ENCODE measurements around the gene CATSPERD.

Gene CATSPERD

GRCh38 chr19:5719961-5720790, at the start of gene CATSPERD, which contains the start of gene LONP1:
TSS of gene CATSPERD (plus strand) at chr19:5720637. CDS start at chr19:5720738, 101 bp downstream.
TSS of gene LONP1 (minus strand) at chr19:5720146. CDS start at chr19:5720132, 14 bp downstream.
- peak; percentile 99 for DNase-seq

GRCh38 chr19:5671600-5671999, 48.8 kb upstream of the CATSPERD start:
- no peak for DNase-seq

- no peak for DNase-seq
Observed at GRCh38 chr19:5672708-5673459, 47.6 kb upstream of the CATSPERD start.

- no peak for DNase-seq
Observed at GRCh38 chr19:5673752-5674151, 46.7 kb upstream of the CATSPERD start.

- no peak for DNase-seq
Observed at GRCh38 chr19:5674714-5675113, 45.7 kb upstream of the CATSPERD start.

GRCh38 chr19:5676105-5676771, 44.2 kb upstream of the CATSPERD start:
- no peak for DNase-seq

- no peak for DNase-seq
Observed at GRCh38 chr19:5676772-5677105, 43.7 kb upstream of the CATSPERD start.

- no peak for DNase-seq
Observed at GRCh38 chr19:5677136-5677535, 43.3 kb upstream of the CATSPERD start.

- DNase-seq = no peak
Observed at GRCh38 chr19:5677580-5677979, 42.9 kb upstream of the CATSPERD start.

GRCh38 chr19:5678071-5678718, 42.2 kb upstream of the CATSPERD start:
- no peak for DNase-seq

- no peak for DNase-seq
Observed at GRCh38 chr19:5679289-5680083, 41.0 kb upstream of the CATSPERD start.

GRCh38 chr19:5680084-5680436, 40.4 kb upstream of the CATSPERD start:
- no peak for DNase-seq

- DNase-seq = peak; percentile 99
Observed at GRCh38 chr19:5680437-5681368, 39.7 kb upstream of the CATSPERD start, which contains the start of the genes HSD11B1L and MICOS13. TSS of gene HSD11B1L (plus strand) at chr19:5681027. CDS start at chr19:5684833, 3,806 bp downstream. TSS of gene MICOS13 (minus strand) at chr19:5680516. CDS start at chr19:5680486, 30 bp downstream.

- no peak for DNase-seq
Observed at GRCh38 chr19:5681391-5682106, 38.9 kb upstream of the CATSPERD start.

- no peak for DNase-seq
Observed at GRCh38 chr19:5682107-5682482, 38.3 kb upstream of the CATSPERD start.

GRCh38 chr19:5683177-5683886, 37.1 kb upstream of the CATSPERD start:
- DNase-seq = no peak

GRCh38 chr19:5684694-5685430, 35.6 kb upstream of the CATSPERD start:
- no peak for DNase-seq

GRCh38 chr19:5686326-5686646, 34.2 kb upstream of the CATSPERD start:
- DNase-seq = no peak

Measured in activated effector memory CD4-positive, alpha-beta T cell treated with anti-CD3 and anti-CD28 coated beads, Interleukin-2, amount 50 U/mL, for 16 hours (primary cell).